Vagina (tissue), 2 donors: Measurements from ENCODE around the gene SMIM13. TPM values are rescaled to one million over a fixed set of nuclear protein-coding genes. Genes with fewer than 3 reads are reported as not detected.

Experiments used
- DNase-seq, 2 donors: peaks; one replicate each; pipeline ENCODE4 v3.0.0-alpha.2; 2017; ENCODE audit errors: extremely low spot score in 2 of 2
- H3K27ac ChIP-seq: fragments of 200-600 bp; sonication (generic); one replicate; pipeline ENCODE4 v1.5.1; 2019
- H3K27me3 ChIP-seq: fragments of 200-600 bp; sonication (generic); one replicate; pipeline ENCODE4 v1.5.1; 2019
- H3K36me3 ChIP-seq, 2 donors: fragments of 200-600 bp; sonication (generic); one replicate each; pipeline ENCODE4 v1.5.1; 2017 to 2019
- H3K4me1 ChIP-seq: fragments of 200-600 bp; sonication (generic); one replicate; pipeline ENCODE4 v1.5.1; 2019
- H3K4me3 ChIP-seq, 2 donors: fragments of 200-600 bp; sonication (generic); 1 replicate in 1 of 2; 2 replicates in 1 of 2; pipeline ENCODE4 v1.5.1; 2016 to 2019
- H3K9me3 ChIP-seq: fragments of 200-600 bp; sonication (generic); one replicate; pipeline ENCODE4 v1.5.1; 2019
- CTCF ChIP-seq, 3 experiments: fragments of 450-650 bp in 2 of 3; fragments of 200-600 bp in 1 of 3; sonication (generic) in 1 of 3; IDR thresholded peaks; one replicate each; pipeline ENCODE4 v1.5.1; 2017 to 2019; ENCODE audit warnings: antibody characterized with exemption in 3 of 3, mild to moderate bottlenecking in 2 of 3, moderate library complexity in 2 of 3
- POLR2A ChIP-seq, 2 donors: fragments of 450-650 bp; IDR thresholded peaks; one replicate each; pipeline ENCODE4 v1.6.1; 2017; ENCODE audit warnings: antibody characterized with exemption in 2 of 2, mild to moderate bottlenecking in 2 of 2, moderate library complexity in 2 of 2
- POLR2AphosphoS5 ChIP-seq, 2 donors: sonication (generic); formaldehyde crosslinking; IDR thresholded peaks; one replicate each; pipeline ENCODE4 v1.9.0; 2017; ENCODE audit warnings: antibody characterized with exemption in 2 of 2, mild to moderate bottlenecking in 2 of 2, low read depth in 1 of 2; ENCODE audit not compliant: insufficient read depth in 1 of 2
- intact Hi-C: fragments of 100-400 bp; cut with DNase I; formaldehyde crosslinking; loops from one replicate; pipeline ENCODE4 v1.15.1; 2023
- total RNA-seq: library from RNA; depleted of rRNA; stranded (reverse); fragments of >200 nt; gene quantifications from one replicate; pipeline ENCODE4 v1.2.3, GENCODE V29; 2016

The SMIM13 gene
- total RNA-seq, 1 donor from 2014 or later: 8.1 TPM

GRCh38 chr6:11151488-11151887, 57.9 kb downstream of the SMIM13 start:
- TF ChIP-seq POLR2AphosphoS5 (IDR thresholded peaks at IDR 0.05; ENCODE audit: insufficient read depth in 1 of 2, low read depth in 1 of 2) (no peak), POLR2A (IDR thresholded peaks at IDR 0.05) (no peak), CTCF (IDR thresholded peaks at IDR 0.05) (no peak)
- DNase-seq: no peak
- Histone ChIP-seq H3K4me3 (no peak overlapping the region), H3K4me1 (no peaks in the 10 kb centered on the region), H3K9me3 (no peaks in the 10 kb centered on the region), H3K27me3 (no peaks in the 10 kb centered on the region), H3K27ac (no peak overlapping the region), H3K36me3 (no peaks in the 10 kb centered on the region)
- intact Hi-C loops: no loop called here

DNA sequence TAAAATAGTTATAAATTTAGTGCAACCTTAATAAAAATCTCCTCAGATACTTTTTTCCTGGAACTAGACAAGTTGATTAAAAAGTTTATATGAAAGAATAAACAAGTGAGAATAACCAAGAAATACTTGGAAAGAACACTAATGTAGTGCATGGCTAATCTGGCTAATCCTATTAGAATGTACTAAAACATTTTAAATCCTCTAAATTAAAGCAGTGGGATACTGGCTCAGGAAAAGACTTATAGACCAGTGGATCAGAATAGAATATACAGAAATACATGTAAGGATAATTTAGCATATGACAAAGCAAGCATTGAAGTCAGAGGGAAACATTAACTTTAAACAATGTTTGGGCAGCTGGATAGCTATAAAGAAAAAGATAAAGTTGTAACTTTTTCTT, 58.9 kb downstream of the SMIM13 start:
- TF ChIP-seq POLR2A (IDR thresholded peaks at IDR 0.05): no peak
- no peak for TF ChIP-seq CTCF (IDR thresholded peaks at IDR 0.05)
- intact Hi-C loops: no loop called here
- H3K36me3 ChIP-seq: no peaks in the 10 kb centered on the region
- no peak for DNase-seq
- no peaks in the 10 kb centered on the region for H3K27me3 ChIP-seq
- H3K9me3 ChIP-seq: no peaks in the 10 kb centered on the region
- no peaks in the 10 kb centered on the region for H3K4me1 ChIP-seq
- no peak overlapping the region for H3K27ac ChIP-seq
- H3K4me3 ChIP-seq: no peak overlapping the region

- no peak for DNase-seq
- Histone ChIP-seq H3K4me3 (no peak overlapping the region), H3K36me3 (no peaks in the 10 kb centered on the region), H3K9me3 (no peaks in the 10 kb centered on the region), H3K27ac (no peak overlapping the region), H3K4me1 (no peaks in the 10 kb centered on the region), H3K27me3 (no peaks in the 10 kb centered on the region)
- TF ChIP-seq POLR2A (IDR thresholded peaks at IDR 0.05) (no peak), POLR2AphosphoS5 (IDR thresholded peaks at IDR 0.05; ENCODE audit: insufficient read depth in 1 of 2, low read depth in 1 of 2) (no peak), CTCF (IDR thresholded peaks at IDR 0.05) (no peak)
- intact Hi-C loops: no loop called here
Measured at GRCh38 chr6:11153447-11153846, 59.8 kb downstream of the SMIM13 start.

DNA sequence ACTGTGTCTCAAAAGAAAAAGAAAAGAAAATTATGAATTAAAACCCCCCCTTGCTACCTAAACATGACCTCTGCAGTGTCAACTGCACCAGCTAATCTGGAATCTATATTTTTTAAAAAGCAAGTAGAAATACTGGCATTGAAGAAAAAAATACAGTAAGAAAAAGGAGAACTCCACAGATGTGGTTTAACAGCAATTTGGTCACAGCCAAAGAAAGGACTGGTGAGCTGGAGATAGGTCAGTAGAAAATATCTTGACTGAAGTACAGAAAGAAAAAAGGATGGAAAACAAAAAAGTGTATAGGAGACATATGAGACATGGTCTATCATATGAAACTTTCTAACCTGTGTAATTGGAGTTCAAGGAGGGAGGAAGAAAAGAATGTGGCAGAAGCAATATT, 62.0 kb downstream of the SMIM13 start:
- H3K27ac ChIP-seq: no peak overlapping the region
- no peak for DNase-seq
- H3K36me3 ChIP-seq: no peaks in the 10 kb centered on the region
- TF ChIP-seq POLR2A (IDR thresholded peaks at IDR 0.05): no peak
- no peak for TF ChIP-seq POLR2AphosphoS5 (IDR thresholded peaks at IDR 0.05; ENCODE audit: insufficient read depth in 1 of 2, low read depth in 1 of 2)
- no peak for TF ChIP-seq CTCF (IDR thresholded peaks at IDR 0.05)
- no peaks in the 10 kb centered on the region for H3K4me1 ChIP-seq
- intact Hi-C loops: no loop called here
- H3K27me3 ChIP-seq: no peaks in the 10 kb centered on the region
- no peak overlapping the region for H3K4me3 ChIP-seq
- no peaks in the 10 kb centered on the region for H3K9me3 ChIP-seq

- no peak for DNase-seq
- intact Hi-C loops: no loop called here
- Histone ChIP-seq H3K36me3 (no peaks in the 10 kb centered on the region), H3K27ac (no peak overlapping the region), H3K4me3 (no peak overlapping the region), H3K27me3 (no peaks in the 10 kb centered on the region), H3K9me3 (no peaks in the 10 kb centered on the region), H3K4me1 (no peaks in the 10 kb centered on the region)
- TF ChIP-seq POLR2AphosphoS5 (IDR thresholded peaks at IDR 0.05; ENCODE audit: insufficient read depth in 1 of 2, low read depth in 1 of 2): no peak
- no peak for TF ChIP-seq POLR2A (IDR thresholded peaks at IDR 0.05)
- no peak for TF ChIP-seq CTCF (IDR thresholded peaks at IDR 0.05)
Measured at GRCh38 chr6:11160199-11160598, 66.6 kb downstream of the SMIM13 start.
